DOHH2 (cell line): ENCODE results near the gene LNX2.

ENCODE experiments used
- EZH2phosphoT487 ChIP-seq: fragments of 200-600 bp; sonication (generic); IDR thresholded peaks from 2 replicates; pipeline ENCODE4 v1.6.1; 2017; ENCODE audit warnings: borderline replicate concordance, mild to moderate bottlenecking, antibody characterized with exemption, low read length, moderate library complexity, mixed read lengths
- TF ChIP-seq, protein P1 (sequence below): fragments of 200-600 bp; sonication (generic); IDR thresholded peaks from one replicate; pipeline ENCODE4 v1.5.1; 2014; ENCODE audit warnings: antibody characterized with exemption, mild to moderate bottlenecking, low read depth, low read length; ENCODE audit not compliant: poor library complexity, severe bottlenecking

DNA sequence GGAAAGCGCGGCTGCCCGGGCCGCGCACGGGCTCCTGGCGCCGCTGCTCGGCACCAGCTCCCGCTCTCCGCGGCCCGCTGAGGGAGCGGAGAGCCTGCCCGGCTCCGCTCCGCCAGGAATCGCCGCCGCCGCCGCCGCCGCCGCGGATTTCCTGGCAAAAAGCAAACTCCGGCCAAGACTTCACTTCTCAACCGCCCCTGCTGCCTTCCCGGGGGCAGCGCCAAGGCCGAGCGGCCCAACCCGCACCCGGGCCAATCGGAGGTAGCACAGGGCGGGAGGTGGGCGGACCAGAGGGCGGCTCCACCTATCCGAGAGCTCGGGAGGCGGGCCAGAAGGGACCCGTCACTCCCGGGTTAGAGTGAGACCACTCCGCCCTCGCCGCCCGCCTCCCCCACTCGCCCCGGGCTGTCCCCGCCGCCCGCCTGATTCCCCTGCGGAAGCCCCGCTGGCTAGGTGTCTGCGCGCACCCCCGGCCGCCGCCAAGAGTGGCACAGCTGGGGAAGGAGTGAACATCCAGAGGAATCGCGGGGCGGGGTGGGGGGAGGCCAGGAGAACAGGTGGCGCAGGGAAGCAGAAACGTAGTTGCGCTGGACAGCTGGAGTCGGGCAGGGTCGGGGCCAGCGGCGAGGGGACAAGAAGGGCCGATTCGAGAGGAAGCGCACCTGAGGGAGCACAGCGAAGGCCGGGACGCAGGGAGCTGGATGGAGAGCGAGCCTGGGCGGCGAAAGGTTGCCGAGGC is at the start of gene LNX2:
- TF ChIP-seq, protein P1, sequence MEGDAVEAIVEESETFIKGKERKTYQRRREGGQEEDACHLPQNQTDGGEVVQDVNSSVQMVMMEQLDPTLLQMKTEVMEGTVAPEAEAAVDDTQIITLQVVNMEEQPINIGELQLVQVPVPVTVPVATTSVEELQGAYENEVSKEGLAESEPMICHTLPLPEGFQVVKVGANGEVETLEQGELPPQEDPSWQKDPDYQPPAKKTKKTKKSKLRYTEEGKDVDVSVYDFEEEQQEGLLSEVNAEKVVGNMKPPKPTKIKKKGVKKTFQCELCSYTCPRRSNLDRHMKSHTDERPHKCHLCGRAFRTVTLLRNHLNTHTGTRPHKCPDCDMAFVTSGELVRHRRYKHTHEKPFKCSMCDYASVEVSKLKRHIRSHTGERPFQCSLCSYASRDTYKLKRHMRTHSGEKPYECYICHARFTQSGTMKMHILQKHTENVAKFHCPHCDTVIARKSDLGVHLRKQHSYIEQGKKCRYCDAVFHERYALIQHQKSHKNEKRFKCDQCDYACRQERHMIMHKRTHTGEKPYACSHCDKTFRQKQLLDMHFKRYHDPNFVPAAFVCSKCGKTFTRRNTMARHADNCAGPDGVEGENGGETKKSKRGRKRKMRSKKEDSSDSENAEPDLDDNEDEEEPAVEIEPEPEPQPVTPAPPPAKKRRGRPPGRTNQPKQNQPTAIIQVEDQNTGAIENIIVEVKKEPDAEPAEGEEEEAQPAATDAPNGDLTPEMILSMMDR: no peak
- TF ChIP-seq EZH2phosphoT487: no peak
